Measurements from ENCODE around the gene AFAP1L2. TPM values are rescaled to one million over a fixed set of nuclear protein-coding genes. Genes with fewer than 3 reads are reported as not detected.

AFAP1L2 gene
- total RNA-seq, 4 donors from 2014 or later, result 3.7 to 18.8 (median 4.5) TPM

DNA sequence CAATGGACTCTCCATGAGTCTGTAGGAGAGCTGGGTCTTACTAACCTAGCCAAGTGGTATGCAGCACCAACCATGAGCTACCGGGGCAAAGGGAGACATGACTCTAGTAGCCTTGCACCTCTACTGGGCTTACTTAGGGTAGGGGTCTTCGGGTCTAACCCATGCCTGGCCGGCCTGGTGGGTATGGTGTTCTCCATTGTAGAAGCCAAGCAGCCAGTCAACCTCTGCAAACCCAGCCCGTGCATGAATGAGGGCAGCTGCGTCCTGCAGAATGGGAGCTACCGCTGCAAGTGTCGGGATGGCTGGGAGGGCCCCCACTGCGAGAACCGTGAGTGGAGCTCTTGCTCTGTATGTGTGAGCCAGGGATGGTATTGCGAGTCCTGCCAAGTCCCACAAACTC is 114.3 kb downstream of the AFAP1L2 start:
- no peak for DNase-seq (ENCODE audit: low spot score)
- TF ChIP-seq CTCF (IDR thresholded peaks at IDR 0.05), result no peak
- no peak for ATAC-seq (ENCODE audit: low FRiP score)

- no peak for DNase-seq (ENCODE audit: low spot score)
- ATAC-seq (ENCODE audit: low FRiP score), result no peak
Measured at GRCh38 chr10:114289096-114289436, 115.2 kb downstream of the AFAP1L2 start.

GRCh38 chr10:114288424-114289095 is 115.7 kb downstream of the AFAP1L2 start:
- no peak for TF ChIP-seq CTCF (IDR thresholded peaks at IDR 0.05)
- DNase-seq (ENCODE audit: low spot score) (no peak), ATAC-seq (ENCODE audit: low FRiP score) (no peak)

More at GRCh38 chr10:114289096-114289436, 115.2 kb downstream of the AFAP1L2 start:
- TF ChIP-seq CTCF (IDR thresholded peaks at IDR 0.05), result no peak

GRCh38 chr10:114286921-114287320 is 117.4 kb downstream of the AFAP1L2 start:
- DNase-seq (ENCODE audit: low spot score), result no peak
- TF ChIP-seq CTCF (IDR thresholded peaks at IDR 0.05), result no peak
- ATAC-seq (ENCODE audit: low FRiP score), result no peak

GRCh38 chr10:114285961-114286441 is 118.3 kb downstream of the AFAP1L2 start:
- DNase-seq (ENCODE audit: low spot score), result no peak

GRCh38 chr10:114284346-114285071 is 119.8 kb downstream of the AFAP1L2 start:
- TF ChIP-seq CTCF (IDR thresholded peaks at IDR 0.05), result no peak
- DNase-seq (ENCODE audit: low spot score) (no peak), ATAC-seq (ENCODE audit: low FRiP score) (no peak)

More at GRCh38 chr10:114285961-114286441, 118.3 kb downstream of the AFAP1L2 start:
- TF ChIP-seq CTCF (IDR thresholded peaks at IDR 0.05), result no peak
- no peak for ATAC-seq (ENCODE audit: low FRiP score)
